GM12878 (cell line): ENCODE results near the gene RCAN1. TPM values are rescaled to one million over a fixed set of nuclear protein-coding genes. Genes with fewer than 3 reads are reported as not detected.

Experiments
- ATAC-seq: fragments of 200-7000 bp; cut with Tn5 transposase; 3 replicates; pipeline ENCODE4 v1.9.1; 2020; ENCODE audit warnings: mild to moderate bottlenecking, moderate library complexity
- BruUV-seq: library from RNA; stranded (reverse); fragments of 400-500 nt; replicated peaks from 2 replicates; lab custom pipeline; 2021; lab: Mats Ljungman, UMichigan
- CTCF ChIA-PET: fragments of 300-600 bp; sonication (Branson Sonifier 250); formaldehyde crosslinking; extraction: SDS; loops from one replicate; lab custom pipeline; 2021; ENCODE audit warnings: inconsistent platforms; lab: Yijun Ruan, JAX
- POLR2A ChIA-PET: fragments of 350-600 bp; formaldehyde crosslinking; extraction: SDS; loops from one replicate; lab custom pipeline; 2021; ENCODE audit warnings: inconsistent platforms; lab: Charles Lee
- RAD21 ChIA-PET: fragments of 300-600 bp; sonication (Branson Sonifier 250); formaldehyde crosslinking; loops from one replicate; lab custom pipeline; 2023; ENCODE audit warnings: antibody characterized with exemption; ENCODE audit not compliant: unreplicated experiment; lab: Charles Lee
- SMC1A ChIA-PET: fragments of 300-600 bp; sonication (Branson Sonifier 250); formaldehyde crosslinking; loops from one replicate; lab custom pipeline; 2023; ENCODE audit not compliant: unreplicated experiment, uncharacterized antibody; lab: Charles Lee
- DNase-seq: peaks from one replicate; pipeline ENCODE4 v3.0.0-alpha.2; 2011; ENCODE audit warnings: low read depth, low spot score
- FAIRE-seq: peaks from 3 replicates; lab custom pipeline; 2011; peaks lifted over from hg19 to GRCh38; lab: Jason Lieb, UNC
- H2AFZ ChIP-seq: 2 replicates; pipeline ENCODE4 v1.6.0; 2011; ENCODE audit warnings: low read depth, low read length, control low read depth; ENCODE audit not compliant: control insufficient read depth
- H3K27ac ChIP-seq: 2 replicates; pipeline ENCODE4 v1.5.1; 2011; ENCODE audit warnings: control low read depth; ENCODE audit not compliant: control insufficient read depth, insufficient read depth
- H3K27me3 ChIP-seq, 2 experiments: replicated peaks in 1 of 2; 2 replicates each; pipeline versions ENCODE4 v1.6.0 to v1.6.1; 2011; ENCODE audit warnings: low read length in 1 of 2; ENCODE audit not compliant: control insufficient read depth in 2 of 2, insufficient read depth in 2 of 2
- H3K36me3 ChIP-seq, 2 experiments: 2 replicates each; pipeline ENCODE4 v1.5.1; 2011; ENCODE audit warnings: low read length in 1 of 2; ENCODE audit not compliant: control insufficient read depth in 2 of 2, insufficient read depth in 2 of 2
- H3K4me1 ChIP-seq: 2 replicates; pipeline ENCODE4 v1.6.1; 2011; ENCODE audit warnings: mild to moderate bottlenecking, low read length, moderate library complexity, mixed read lengths; ENCODE audit not compliant: control insufficient read depth, insufficient read depth
- H3K4me2 ChIP-seq: 2 replicates; pipeline ENCODE4 v1.6.0; 2011; ENCODE audit warnings: control low read depth; ENCODE audit not compliant: control insufficient read depth, insufficient read depth
- H3K4me3 ChIP-seq: fragments of 200-600 bp; sonication (generic); 2 replicates; pipeline ENCODE4 v1.5.1; 2016
- H3K79me2 ChIP-seq: 2 replicates; pipeline ENCODE4 v1.6.0; 2011; ENCODE audit warnings: low read length; ENCODE audit not compliant: control insufficient read depth, insufficient read depth
- H3K9ac ChIP-seq: 2 replicates; pipeline ENCODE4 v1.8.0; 2011; ENCODE audit warnings: low read length, control low read depth, mixed read lengths; ENCODE audit not compliant: control insufficient read depth, insufficient read depth
- H3K9me3 ChIP-seq: replicated peaks from 3 replicates; pipeline ENCODE4 v1.5.1; 2011; ENCODE audit warnings: mild to moderate bottlenecking, low read length; ENCODE audit not compliant: control insufficient read depth, insufficient read depth
- H4K20me1 ChIP-seq: 2 replicates; pipeline ENCODE4 v1.6.0; 2011; ENCODE audit not compliant: control insufficient read depth, insufficient read depth
- MTA3 ChIP-seq: IDR thresholded peaks from 2 replicates; pipeline ENCODE4 v1.6.1; 2012; ENCODE audit warnings: low read length, inconsistent platforms, borderline replicate concordance
- PBX3 ChIP-seq: IDR thresholded peaks from 2 replicates; pipeline ENCODE4 v1.6.1; 2011; ENCODE audit warnings: mild to moderate bottlenecking, low read depth, low read length, moderate library complexity; ENCODE audit not compliant: insufficient replicate concordance
- RBBP5 ChIP-seq: fragments of 200-600 bp; sonication (generic); conservative IDR thresholded peaks from 2 replicates; pipeline ENCODE4 v1.6.1; 2016
- STAT3 ChIP-seq: IDR thresholded peaks from 2 replicates; pipeline ENCODE4 v1.6.1; 2011; ENCODE audit warnings: low read depth, low read length, improper control_type of control experiment
- TARDBP ChIP-seq: IDR thresholded peaks from 2 replicates; pipeline ENCODE4 v1.6.1; 2016; ENCODE audit warnings: borderline replicate concordance
- ZSCAN29 ChIP-seq: fragments of 450-650 bp; IDR thresholded peaks from 2 replicates; pipeline ENCODE4 v1.6.1; 2017; ENCODE audit warnings: mild to moderate bottlenecking, moderate library complexity
- WGBS: methylation state at CpG from one replicate; pipeline ENCODE4 v1.1.6; 2016; ENCODE audit warnings: low lambda C conversion rate; ENCODE audit not compliant: insufficient replicate concordance, insufficient coverage; ENCODE audit errors: missing lambda C conversion rate; 5-methylcytosine and 5-hydroxymethylcytosine counted together
- in situ Hi-C: fragments of 300-500 bp; cut with MboI; formaldehyde crosslinking; loops from 9 replicates; pipeline ENCODE4 v1.14.3; 2018; ENCODE audit warnings: mixed read lengths
- intact Hi-C: fragments of 100-400 bp; cut with micrococcal nuclease; formaldehyde crosslinking; loops from one replicate; pipeline ENCODE4 v1.14.2; 2022; ENCODE audit not compliant: unreplicated experiment
- polyA plus RNA-seq, 11 experiments: library from polyadenylated mRNA; depleted of rRNA in 4 of 11; unstranded in 6 of 11; stranded (reverse) in 5 of 11; fragments of >200 nt; fragmentation: Nextera tagmentation in 4 of 11; fragmentation: Illumina TruSeq in 1 of 11; extraction: Ambion mirVana in 4 of 11; extraction: Trizol in 1 of 11; gene quantifications; 1 replicate in 1 of 11; 2 replicates in 10 of 11; pipeline versions ENCODE4 v1.2.1 to v1.2.3, GENCODE V29; 2011 to 2016; ENCODE audit warnings: inconsistent platforms in 2 of 11, missing spikeins in 2 of 11, low read depth in 1 of 11
- total RNA-seq, 4 experiments: library from RNA; depleted of rRNA in 3 of 4; stranded (reverse); fragments of >200 nt in 3 of 4; fragmentation: Illumina TruSeq in 1 of 4; extraction: Trizol in 1 of 4; gene quantifications; 2 replicates each; pipeline versions ENCODE4 v1.2.1 to v1.2.3, GENCODE V29; 2013 to 2021

RCAN1 gene
- total and polyA plus RNA-seq, 10 of the 15 experiments (the other 5 are each of a cell fraction or from before 2014, with no cell fraction given): 2.8 to 12.9 (median 10.5) TPM

- H3K36me3 ChIP-seq: no peaks in the 10 kb centered on the region
- intact Hi-C loops: no loop called here
- WGBS: 79% methylated on average over 6 of the region's 6 CpGs
- no peaks in the 10 kb centered on the region for H3K27me3 ChIP-seq
- no peak overlapping the region for H3K4me2 ChIP-seq
- H3K79me2 ChIP-seq: no peaks in the 10 kb centered on the region; the same call in 1 of the 2 replicates
- no TSS peak for BruUV-seq
- ChIA-PET RAD21 (no interaction called here), POLR2A (no interaction called here), SMC1A (interaction anchor here (1.3 kb wide), 1 partner anchor 20 kb away, joined by 5 read pairs; no protein-coding TSS in a partner anchor)
- FAIRE-seq (no peak), ATAC-seq (no peak)
- in situ Hi-C loops: no loop called here
- H3K9ac ChIP-seq: no peak overlapping the region
- no peak for TF ChIP-seq RBBP5
- no peak for TF ChIP-seq PBX3
- no peak for TF ChIP-seq ZSCAN29
- no peak for TF ChIP-seq TARDBP
- no peak for TF ChIP-seq MTA3
- no peak for TF ChIP-seq STAT3
- TF ChIP-seq, all 136 proteins: peak for 0
- DNase-seq: no peak
- peaks cover 38% of the 10 kb centered on the region for H3K4me1 ChIP-seq
- H3K27ac ChIP-seq: peak overlapping the region; percentile 84; the same call in 1 of the 2 replicates
- CTCF ChIA-PET: interaction anchor here (1.0 kb wide), 1 partner anchor 36 kb away, joined by 3 read pairs; no protein-coding TSS in a partner anchor
- no peaks in the 10 kb centered on the region for H4K20me1 ChIP-seq
- no peak overlapping the region for H3K4me3 ChIP-seq
- no peak overlapping the region for H2AFZ ChIP-seq
- H3K9me3 ChIP-seq: peaks cover 2% of the 10 kb centered on the region; the same call in 1 of the 3 replicates
These were observed 68.4 kb downstream of the RCAN1 start for GRCh38 chr21:34546542-34546941.
